SK-N-SH (cell line): ENCODE measurements around the gene ASMTL. TPM values are rescaled to one million over a fixed set of nuclear protein-coding genes. Genes with fewer than 3 reads are reported as not detected.

ENCODE experiments used
- CTCF ChIA-PET: fragments of 300-600, 350-600 bp; formaldehyde crosslinking; extraction: SDS; loops from one replicate; lab custom pipeline; 2021; lab: Yijun Ruan, JAX
- POLR2A ChIA-PET: fragments of 350-600 bp; sonication (Branson Sonifier 250); formaldehyde crosslinking; extraction: SDS; loops from one replicate; lab custom pipeline; 2020; ENCODE audit warnings: antibody characterized with exemption, inconsistent platforms; lab: Yijun Ruan, JAX
- DNase-seq: peaks from one replicate; pipeline ENCODE4 v3.0.0; 2012
- H2AFZ ChIP-seq: fragments of 200-600 bp; sonication (generic); 2 replicates; pipeline ENCODE4 v1.8.1; 2016; ENCODE audit warnings: antibody characterized with exemption, mild to moderate bottlenecking, low read depth
- H3F3A ChIP-seq: fragments of 200-600 bp; sonication (generic); replicated peaks from 2 replicates; pipeline ENCODE3; 2016; ENCODE audit warnings: antibody characterized with exemption, mild to moderate bottlenecking; ENCODE audit not compliant: insufficient read depth
- H3K27ac ChIP-seq, 2 experiments: fragments of 200-500 bp in 1 of 2; fragments of 200-600 bp in 1 of 2; sonication (Bioruptor generic) in 1 of 2; sonication (generic), shearing (Covaris generic) in 1 of 2; 2 replicates each; pipeline versions ENCODE4 v1.5.1 to v1.6.1; 2014 to 2016; ENCODE audit warnings: low read depth in 2 of 2, inconsistent platforms in 1 of 2, low read length in 1 of 2, mild to moderate bottlenecking in 1 of 2, mixed read lengths in 1 of 2
- H3K27me3 ChIP-seq: fragments of 200-600 bp; sonication (generic), shearing (Covaris generic); 2 replicates; pipeline ENCODE4 v1.6.1; 2016; ENCODE audit warnings: mixed run types; ENCODE audit not compliant: insufficient read depth
- H3K36me3 ChIP-seq, 2 experiments: fragments of 200-500 bp in 1 of 2; fragments of 200-600 bp in 1 of 2; sonication (Bioruptor generic) in 1 of 2; sonication (generic) in 1 of 2; replicated peaks in 1 of 2; 2 replicates each; pipeline versions ENCODE3 to v1.5.1; 2014 to 2016; ENCODE audit warnings: low read length in 1 of 2, mild to moderate bottlenecking in 1 of 2; ENCODE audit not compliant: insufficient read depth in 2 of 2, control insufficient read depth in 1 of 2
- H3K4me1 ChIP-seq, 2 experiments: fragments of 200-500 bp in 1 of 2; fragments of 200-600 bp in 1 of 2; sonication (Bioruptor generic) in 1 of 2; sonication (generic), shearing (Covaris generic) in 1 of 2; 2 replicates each; pipeline versions ENCODE4 v1.5.1 to v1.6.1; 2014 to 2016; ENCODE audit warnings: low read depth in 1 of 2, low read length in 1 of 2, mixed run types in 1 of 2; ENCODE audit not compliant: insufficient read depth in 2 of 2, control insufficient read depth in 1 of 2
- H3K4me2 ChIP-seq: fragments of 200-600 bp; sonication (generic), shearing (Covaris generic); 2 replicates; pipeline ENCODE4 v1.6.1; 2017; ENCODE audit warnings: mixed run types
- H3K4me3 ChIP-seq, 2 experiments: fragments of 200-500 bp in 1 of 2; fragments of 200-600 bp in 1 of 2; sonication (Bioruptor generic) in 1 of 2; sonication (generic), shearing (Covaris generic) in 1 of 2; 2 replicates each; pipeline versions ENCODE4 v1.5.1 to v1.8.1; 2014 to 2016; ENCODE audit warnings: low read depth in 2 of 2, inconsistent platforms in 1 of 2, low read length in 1 of 2, mild to moderate bottlenecking in 1 of 2, mixed read lengths in 1 of 2, moderate library complexity in 1 of 2
- H3K79me2 ChIP-seq: fragments of 200-600 bp; sonication (generic); 2 replicates; pipeline ENCODE4 v1.8.1; 2017; ENCODE audit warnings: mild to moderate bottlenecking; ENCODE audit not compliant: insufficient read depth
- H3K9ac ChIP-seq: fragments of 200-600 bp; sonication (generic); 2 replicates; pipeline ENCODE4 v1.6.1; 2017; ENCODE audit warnings: mixed run types
- H3K9me2 ChIP-seq: fragments of 200-600 bp; sonication (generic); 2 replicates; pipeline ENCODE4 v1.6.1; 2017; ENCODE audit warnings: mixed run types
- H3K9me3 ChIP-seq: fragments of 200-600 bp; sonication (generic); 2 replicates; pipeline ENCODE4 v1.6.1; 2017; ENCODE audit warnings: mixed run types, mild to moderate bottlenecking, moderate library complexity
- H4K20me1 ChIP-seq: fragments of 200-600 bp; sonication (generic); 2 replicates; pipeline ENCODE4 v1.6.1; 2017; ENCODE audit warnings: mild to moderate bottlenecking, mixed run types; ENCODE audit not compliant: insufficient read depth
- CHD2 ChIP-seq: fragments of 150-350 bp; IDR thresholded peaks from 2 replicates; pipeline ENCODE4 v1.6.1; 2018; ENCODE audit warnings: low read length; ENCODE audit not compliant: partially characterized antibody
- CTCF ChIP-seq: fragments of 200-600 bp; sonication (generic); IDR thresholded peaks from 2 replicates; pipeline ENCODE4 v1.6.1; 2017; ENCODE audit warnings: antibody characterized with exemption, mild to moderate bottlenecking, moderate library complexity
- ELF1 ChIP-seq: IDR thresholded peaks from 2 replicates; pipeline ENCODE4 v1.4.0; 2012
- EP300 ChIP-seq, 2 experiments: IDR thresholded peaks; 2 replicates each; pipeline versions ENCODE4 v1.4.0 to v1.6.1; 2012; ENCODE audit warnings: borderline replicate concordance in 1 of 2, low read depth in 1 of 2, low read length in 1 of 2
- EZH2phosphoT487 ChIP-seq: fragments of 200-600 bp; sonication (generic); IDR thresholded peaks from 2 replicates; pipeline ENCODE4 v1.6.1; 2017; ENCODE audit warnings: low read depth, mixed run types, mild to moderate bottlenecking, antibody characterized with exemption, moderate library complexity, borderline replicate concordance
- FOSL2 ChIP-seq: IDR thresholded peaks from 2 replicates; pipeline ENCODE4 v1.4.0; 2012; ENCODE audit warnings: low read depth, mild to moderate bottlenecking, moderate library complexity, borderline replicate concordance
- FOXM1 ChIP-seq: IDR thresholded peaks from 2 replicates; pipeline ENCODE4 v1.4.0; 2012; ENCODE audit warnings: low read depth, mild to moderate bottlenecking
- GATA2 ChIP-seq: sonication (generic); formaldehyde crosslinking; IDR thresholded peaks from 2 replicates; pipeline ENCODE4 v1.5.0; 2020; ENCODE audit warnings: mild to moderate bottlenecking, missing genetic modification reagents
- NRF1 ChIP-seq: IDR thresholded peaks from 2 replicates; pipeline ENCODE4 v1.6.1; 2012; ENCODE audit warnings: low read depth, mild to moderate bottlenecking, low read length
- RAD21 ChIP-seq: IDR thresholded peaks from 2 replicates; pipeline ENCODE4 v1.6.1; 2012; ENCODE audit warnings: mild to moderate bottlenecking, low read length
- REST ChIP-seq: IDR thresholded peaks from 2 replicates; pipeline ENCODE4 v1.6.1; 2012; ENCODE audit warnings: mild to moderate bottlenecking, low read depth, low read length, moderate library complexity
- RXRA ChIP-seq: IDR thresholded peaks from 2 replicates; pipeline ENCODE4 v1.4.0; 2012; ENCODE audit warnings: low read depth, mild to moderate bottlenecking, borderline replicate concordance
- SIN3A ChIP-seq: IDR thresholded peaks from 2 replicates; pipeline ENCODE4 v1.6.1; 2012; ENCODE audit warnings: low read depth, mild to moderate bottlenecking, low read length, moderate library complexity, borderline replicate concordance
- SMC3 ChIP-seq: IDR thresholded peaks from 2 replicates; pipeline ENCODE4 v1.6.1; 2012; ENCODE audit warnings: low read depth, low read length, improper control_type of control experiment
- TAF1 ChIP-seq: IDR thresholded peaks from 2 replicates; pipeline ENCODE4 v1.6.1; 2012; ENCODE audit warnings: low read depth, mild to moderate bottlenecking, low read length, moderate library complexity, borderline replicate concordance
- TEAD4 ChIP-seq: IDR thresholded peaks from 2 replicates; pipeline ENCODE4 v1.4.0; 2012; ENCODE audit warnings: mild to moderate bottlenecking, borderline replicate concordance; ENCODE audit not compliant: insufficient read depth
- USF1 ChIP-seq: IDR thresholded peaks from 2 replicates; pipeline ENCODE4 v1.4.0; 2012; ENCODE audit warnings: low read depth, borderline replicate concordance
- WGBS: methylation state at CpG from one replicate; pipeline ENCODE4 v1.1.6; 2017; ENCODE audit warnings: low lambda C conversion rate; 5-methylcytosine and 5-hydroxymethylcytosine counted together
- polyA plus RNA-seq, 3 experiments: library from polyadenylated mRNA; depleted of rRNA; stranded (reverse); fragments of >200 nt; gene quantifications; 2 replicates each; pipeline ENCODE4 v1.2.3, GENCODE V29; 2012

Gene ASMTL
- polyA plus RNA-seq, 1 of the 3 experiments (the other 2 are of a cell fraction): 37.7 TPM

GRCh38 chrX:1423215-1423614 is 29.5 kb downstream of the ASMTL start:
- peaks cover 0 to 24% of the 10 kb centered on the region in 2 experiments for H3K36me3 ChIP-seq
- no peak for DNase-seq
- no peaks in the 10 kb centered on the region for H3K9me2 ChIP-seq
- no peaks in the 10 kb centered on the region for H4K20me1 ChIP-seq
- no peaks in the 10 kb centered on the region for H3K79me2 ChIP-seq
- 55% methylated on average over 2 of the region's 2 CpGs for WGBS
- H3K4me1 ChIP-seq: no peaks in the 10 kb centered on the region
- CTCF ChIA-PET: no interaction called here
- H3F3A ChIP-seq: peaks cover 5% of the 10 kb centered on the region
- H3K9ac ChIP-seq: no peak overlapping the region
- H3K9me3 ChIP-seq: no peaks in the 10 kb centered on the region
- no peak overlapping the region; a peak in 1 of 4 replicates for H3K4me3 ChIP-seq
- POLR2A ChIA-PET: no interaction called here
- H3K4me2 ChIP-seq: no peak overlapping the region
- TF ChIP-seq FOSL2 (no peak), EP300 (IDR thresholded peaks at IDR 0.05; ENCODE audit: borderline replicate concordance in 1 of 2, low read depth in 1 of 2, low read length in 1 of 2) (no peak), TEAD4 (no peak), SMC3 (no peak), REST (no peak), ELF1 (no peak), TAF1 (no peak), FOXM1 (no peak), EZH2phosphoT487 (no peak), GATA2 (CRISPR knock-in tag) (no peak), USF1 (no peak), RAD21 (no peak), CTCF (no peak), NRF1 (no peak), CHD2 (no peak), RXRA (no peak), SIN3A (no peak)
- no peaks in the 10 kb centered on the region for H3K27me3 ChIP-seq
- H3K27ac ChIP-seq: no peak overlapping the region
- H2AFZ ChIP-seq: no peak overlapping the region
